Measurements from ENCODE around the gene CYRIA.

DNA sequence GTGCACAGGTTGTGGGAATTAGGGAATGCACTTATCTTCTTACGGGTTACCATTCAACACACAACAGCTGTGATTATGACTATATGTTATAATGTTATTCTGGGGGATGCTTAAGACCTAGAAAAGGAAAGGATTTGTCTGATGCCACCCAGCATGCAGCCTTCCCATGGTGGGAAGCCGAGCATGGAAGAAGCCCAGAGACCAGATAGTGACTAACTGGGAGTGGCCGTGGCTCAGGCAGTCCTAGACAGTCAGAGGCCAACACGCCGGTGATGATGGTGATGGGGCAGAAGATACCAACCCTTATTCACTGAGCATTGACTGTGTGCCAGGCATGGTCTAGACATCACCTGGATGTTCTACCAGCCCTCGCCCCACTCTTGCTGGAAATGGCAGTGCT lies 35.9 kb downstream of the CYRIA start:
- TF ChIP-seq RFX5 (IDR thresholded peaks at IDR 0.05): no peak
- no peak for TF ChIP-seq ESRRA (IDR thresholded peaks at IDR 0.05; ENCODE audit: borderline replicate concordance, low read length)
- no peak for TF ChIP-seq CBX8 (IDR thresholded peaks at IDR 0.05)
- TF ChIP-seq, protein P1, sequence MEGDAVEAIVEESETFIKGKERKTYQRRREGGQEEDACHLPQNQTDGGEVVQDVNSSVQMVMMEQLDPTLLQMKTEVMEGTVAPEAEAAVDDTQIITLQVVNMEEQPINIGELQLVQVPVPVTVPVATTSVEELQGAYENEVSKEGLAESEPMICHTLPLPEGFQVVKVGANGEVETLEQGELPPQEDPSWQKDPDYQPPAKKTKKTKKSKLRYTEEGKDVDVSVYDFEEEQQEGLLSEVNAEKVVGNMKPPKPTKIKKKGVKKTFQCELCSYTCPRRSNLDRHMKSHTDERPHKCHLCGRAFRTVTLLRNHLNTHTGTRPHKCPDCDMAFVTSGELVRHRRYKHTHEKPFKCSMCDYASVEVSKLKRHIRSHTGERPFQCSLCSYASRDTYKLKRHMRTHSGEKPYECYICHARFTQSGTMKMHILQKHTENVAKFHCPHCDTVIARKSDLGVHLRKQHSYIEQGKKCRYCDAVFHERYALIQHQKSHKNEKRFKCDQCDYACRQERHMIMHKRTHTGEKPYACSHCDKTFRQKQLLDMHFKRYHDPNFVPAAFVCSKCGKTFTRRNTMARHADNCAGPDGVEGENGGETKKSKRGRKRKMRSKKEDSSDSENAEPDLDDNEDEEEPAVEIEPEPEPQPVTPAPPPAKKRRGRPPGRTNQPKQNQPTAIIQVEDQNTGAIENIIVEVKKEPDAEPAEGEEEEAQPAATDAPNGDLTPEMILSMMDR (IDR thresholded peaks at IDR 0.05): no peak
- TF ChIP-seq CEBPB (IDR thresholded peaks at IDR 0.05): no peak
- TF ChIP-seq, protein P2, sequence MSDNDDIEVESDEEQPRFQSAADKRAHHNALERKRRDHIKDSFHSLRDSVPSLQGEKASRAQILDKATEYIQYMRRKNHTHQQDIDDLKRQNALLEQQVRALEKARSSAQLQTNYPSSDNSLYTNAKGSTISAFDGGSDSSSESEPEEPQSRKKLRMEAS (IDR thresholded peaks at IDR 0.05): no peak
- no peak for TF ChIP-seq KDM1A (IDR thresholded peaks at IDR 0.05; ENCODE audit: low read depth)
- TF ChIP-seq RNF2 (IDR thresholded peaks at IDR 0.05; ENCODE audit: borderline replicate concordance, low read depth): no peak
- TF ChIP-seq MAFK (IDR thresholded peaks at IDR 0.05; ENCODE audit: partially characterized antibody): no peak
- TF ChIP-seq MAZ (IDR thresholded peaks at IDR 0.05; ENCODE audit: borderline replicate concordance, low read depth, low read length): no peak
- TF ChIP-seq, protein P3, sequence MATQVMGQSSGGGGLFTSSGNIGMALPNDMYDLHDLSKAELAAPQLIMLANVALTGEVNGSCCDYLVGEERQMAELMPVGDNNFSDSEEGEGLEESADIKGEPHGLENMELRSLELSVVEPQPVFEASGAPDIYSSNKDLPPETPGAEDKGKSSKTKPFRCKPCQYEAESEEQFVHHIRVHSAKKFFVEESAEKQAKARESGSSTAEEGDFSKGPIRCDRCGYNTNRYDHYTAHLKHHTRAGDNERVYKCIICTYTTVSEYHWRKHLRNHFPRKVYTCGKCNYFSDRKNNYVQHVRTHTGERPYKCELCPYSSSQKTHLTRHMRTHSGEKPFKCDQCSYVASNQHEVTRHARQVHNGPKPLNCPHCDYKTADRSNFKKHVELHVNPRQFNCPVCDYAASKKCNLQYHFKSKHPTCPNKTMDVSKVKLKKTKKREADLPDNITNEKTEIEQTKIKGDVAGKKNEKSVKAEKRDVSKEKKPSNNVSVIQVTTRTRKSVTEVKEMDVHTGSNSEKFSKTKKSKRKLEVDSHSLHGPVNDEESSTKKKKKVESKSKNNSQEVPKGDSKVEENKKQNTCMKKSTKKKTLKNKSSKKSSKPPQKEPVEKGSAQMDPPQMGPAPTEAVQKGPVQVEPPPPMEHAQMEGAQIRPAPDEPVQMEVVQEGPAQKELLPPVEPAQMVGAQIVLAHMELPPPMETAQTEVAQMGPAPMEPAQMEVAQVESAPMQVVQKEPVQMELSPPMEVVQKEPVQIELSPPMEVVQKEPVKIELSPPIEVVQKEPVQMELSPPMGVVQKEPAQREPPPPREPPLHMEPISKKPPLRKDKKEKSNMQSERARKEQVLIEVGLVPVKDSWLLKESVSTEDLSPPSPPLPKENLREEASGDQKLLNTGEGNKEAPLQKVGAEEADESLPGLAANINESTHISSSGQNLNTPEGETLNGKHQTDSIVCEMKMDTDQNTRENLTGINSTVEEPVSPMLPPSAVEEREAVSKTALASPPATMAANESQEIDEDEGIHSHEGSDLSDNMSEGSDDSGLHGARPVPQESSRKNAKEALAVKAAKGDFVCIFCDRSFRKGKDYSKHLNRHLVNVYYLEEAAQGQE (IDR thresholded peaks at IDR 0.05): no peak
- TF ChIP-seq POLR2A (IDR thresholded peaks at IDR 0.05; ENCODE audit: low read length): no peak
- no peak for TF ChIP-seq HDAC2 (IDR thresholded peaks at IDR 0.05)
- no peak for TF ChIP-seq EHMT2 (IDR thresholded peaks at IDR 0.05; ENCODE audit: low read depth)
